Measurements from ENCODE around the gene AJUBA.

DNA sequence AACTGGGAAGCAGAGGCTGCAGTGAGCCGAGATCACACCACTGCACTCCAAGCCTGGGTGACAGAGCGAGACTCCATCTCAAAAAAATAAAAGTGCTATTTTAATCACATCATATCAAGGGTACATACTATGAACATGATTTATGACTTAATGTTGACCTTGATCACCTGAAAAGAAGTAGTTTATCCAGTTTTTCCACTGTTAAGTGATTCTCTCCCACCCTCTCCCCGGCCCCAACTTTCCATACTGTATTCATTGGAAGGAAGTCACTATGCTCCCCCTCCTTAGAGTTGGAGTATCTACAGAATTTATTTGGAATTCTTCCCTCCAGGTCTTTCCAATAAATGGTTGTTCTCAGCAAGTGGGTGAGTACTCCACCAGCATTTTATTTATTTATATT lies 50.2 kb downstream of the AJUBA start:
- TF ChIP-seq, protein P1, sequence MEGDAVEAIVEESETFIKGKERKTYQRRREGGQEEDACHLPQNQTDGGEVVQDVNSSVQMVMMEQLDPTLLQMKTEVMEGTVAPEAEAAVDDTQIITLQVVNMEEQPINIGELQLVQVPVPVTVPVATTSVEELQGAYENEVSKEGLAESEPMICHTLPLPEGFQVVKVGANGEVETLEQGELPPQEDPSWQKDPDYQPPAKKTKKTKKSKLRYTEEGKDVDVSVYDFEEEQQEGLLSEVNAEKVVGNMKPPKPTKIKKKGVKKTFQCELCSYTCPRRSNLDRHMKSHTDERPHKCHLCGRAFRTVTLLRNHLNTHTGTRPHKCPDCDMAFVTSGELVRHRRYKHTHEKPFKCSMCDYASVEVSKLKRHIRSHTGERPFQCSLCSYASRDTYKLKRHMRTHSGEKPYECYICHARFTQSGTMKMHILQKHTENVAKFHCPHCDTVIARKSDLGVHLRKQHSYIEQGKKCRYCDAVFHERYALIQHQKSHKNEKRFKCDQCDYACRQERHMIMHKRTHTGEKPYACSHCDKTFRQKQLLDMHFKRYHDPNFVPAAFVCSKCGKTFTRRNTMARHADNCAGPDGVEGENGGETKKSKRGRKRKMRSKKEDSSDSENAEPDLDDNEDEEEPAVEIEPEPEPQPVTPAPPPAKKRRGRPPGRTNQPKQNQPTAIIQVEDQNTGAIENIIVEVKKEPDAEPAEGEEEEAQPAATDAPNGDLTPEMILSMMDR (IDR thresholded peaks at IDR 0.05; ENCODE audit: borderline replicate concordance, extremely low read depth, low read length, poor library complexity, severe bottlenecking), result no peak
- TF ChIP-seq EZH2 (IDR thresholded peaks at IDR 0.05; ENCODE audit: borderline replicate concordance, low read depth, low read length, severe bottlenecking), result no peak
